Endodermal cell (in vitro differentiated cells): ENCODE data around the gene CBFB. TPM values are rescaled to one million over a fixed set of nuclear protein-coding genes. Genes with fewer than 3 reads are reported as not detected.

Source experiments
- DNase-seq: peaks from one replicate; pipeline ENCODE4 v3.0.0-alpha.2; 2017
- H3K27ac ChIP-seq: 2 replicates; pipeline ENCODE4 v1.5.1; 2013; ENCODE audit warnings: mild to moderate bottlenecking, low read depth, low read length, moderate library complexity
- H3K27me3 ChIP-seq: 2 replicates; pipeline ENCODE4 v1.6.1; 2013; ENCODE audit warnings: mild to moderate bottlenecking, low read length, moderate library complexity; ENCODE audit not compliant: insufficient read depth, control insufficient read depth, poor library complexity, severe bottlenecking
- H3K36me3 ChIP-seq: 2 replicates; pipeline ENCODE4 v1.7.0; 2013; ENCODE audit warnings: mild to moderate bottlenecking, low read length, moderate library complexity; ENCODE audit not compliant: control insufficient read depth, insufficient read depth
- H3K4me1 ChIP-seq: one replicate; pipeline ENCODE4 v1.7.0; 2013; ENCODE audit warnings: low read length; ENCODE audit not compliant: control insufficient read depth, insufficient read depth
- H3K4me3 ChIP-seq: 2 replicates; pipeline ENCODE4 v1.5.1; 2013; ENCODE audit warnings: mild to moderate bottlenecking, low read length, moderate library complexity
- H3K9ac ChIP-seq: 2 replicates; pipeline ENCODE4 v1.6.1; 2013; ENCODE audit warnings: mild to moderate bottlenecking, low read length, moderate library complexity; ENCODE audit not compliant: poor library complexity, severe bottlenecking; ENCODE audit errors: extremely low read depth
- H3K9me3 ChIP-seq: 2 replicates; pipeline ENCODE4 v1.6.1; 2013; ENCODE audit warnings: mild to moderate bottlenecking, low read length, moderate library complexity; ENCODE audit not compliant: control insufficient read depth
- H3K27ac Mint-ChIP-seq: 2 replicates; pipeline ENCODE4 v1.8.0; 2020; ENCODE audit warnings: mixed read lengths
- H3K27me3 Mint-ChIP-seq: 2 replicates; pipeline ENCODE4 v1.8.0; 2021; ENCODE audit warnings: mild to moderate bottlenecking, mixed read lengths; ENCODE audit not compliant: insufficient read depth
- H3K36me3 Mint-ChIP-seq: 2 replicates; pipeline ENCODE4 v1.8.0; 2020; ENCODE audit warnings: low read depth, mixed read lengths
- H3K4me1 Mint-ChIP-seq: 2 replicates; pipeline ENCODE4 v1.8.0; 2020; ENCODE audit warnings: mixed read lengths
- H3K4me3 Mint-ChIP-seq: 2 replicates; pipeline ENCODE4 v1.8.0; 2020; ENCODE audit warnings: mild to moderate bottlenecking, moderate library complexity, mixed read lengths
- H3K9me3 Mint-ChIP-seq: 2 replicates; pipeline ENCODE4 v1.8.0; 2020; ENCODE audit warnings: mild to moderate bottlenecking, mixed read lengths
- CTCF ChIP-seq: fragments of 200-600 bp; sonication (generic); conservative IDR thresholded peaks from 2 replicates; pipeline ENCODE4 v1.5.0; 2021; ENCODE audit warnings: antibody characterized with exemption, mild to moderate bottlenecking
- WGBS, 2 experiments: methylation state at CpG; one replicate each; pipeline versions ENCODE4 v1.1.5 to v1.1.7; 2013; ENCODE audit warnings: missing lambda C conversion rate in 2 of 2, mixed read lengths in 1 of 2; ENCODE audit not compliant: insufficient coverage in 1 of 2, insufficient read length in 1 of 2; 5-methylcytosine and 5-hydroxymethylcytosine counted together
- total RNA-seq, 2 donors: library from RNA; stranded (reverse); fragmentation: NEBNext Ultra II Directional in 1 of 2; extraction: Animal tissue kit (Norgen Biotek cat#: 25700) in 1 of 2; gene quantifications; 2 replicates in 1 of 2; 3 replicates in 1 of 2; pipeline ENCODE4 v1.2.1, GENCODE V29; 2021

The CBFB gene
- total RNA-seq, 2 donors from 2014 or later: 93.9 to 95.2 TPM

- H3K9ac ChIP-seq: no peak overlapping the region
- Mint-ChIP-seq H3K4me1 (no peaks in the 10 kb centered on the region), H3K27me3 (peaks cover 46% of the 10 kb centered on the region), H3K4me3 (no peak overlapping the region), H3K36me3 (no peaks in the 10 kb centered on the region), H3K9me3 (no peaks in the 10 kb centered on the region), H3K27ac (no peak overlapping the region)
- H3K4me1 ChIP-seq: no peaks in the 10 kb centered on the region
- peaks cover 37% of the 10 kb centered on the region for H3K27me3 ChIP-seq
- no peak for DNase-seq
- 78 to 83% methylated on average over 1 to 6 of the region's 6 CpGs for WGBS, 2 experiments
- no peak overlapping the region for H3K4me3 ChIP-seq
- no peaks in the 10 kb centered on the region for H3K36me3 ChIP-seq
- H3K9me3 ChIP-seq: no peaks in the 10 kb centered on the region
- TF ChIP-seq CTCF: no peak
- no peak overlapping the region for H3K27ac ChIP-seq
Measured at GRCh38 chr16:66996324-66996982, 32.5 kb upstream of the CBFB start.

GRCh38 chr16:66996983-66997358, 32.0 kb upstream of the CBFB start:
- no peaks in the 10 kb centered on the region for H3K36me3 Mint-ChIP-seq
- no peaks in the 10 kb centered on the region for H3K9me3 Mint-ChIP-seq
- H3K27me3 Mint-ChIP-seq: peaks cover 51% of the 10 kb centered on the region
- WGBS, 2 experiments: 81 to 83% methylated on average over 3 of the region's 3 CpGs
- Histone ChIP-seq H3K9ac (no peak overlapping the region), H3K4me3 (no peak overlapping the region), H3K27me3 (peaks cover 42% of the 10 kb centered on the region), H3K36me3 (no peaks in the 10 kb centered on the region), H3K27ac (no peak overlapping the region), H3K9me3 (no peaks in the 10 kb centered on the region), H3K4me1 (no peaks in the 10 kb centered on the region)
- H3K4me1 Mint-ChIP-seq: no peaks in the 10 kb centered on the region
- no peak overlapping the region for H3K4me3 Mint-ChIP-seq
- DNase-seq: no peak
- TF ChIP-seq CTCF: no peak
- no peak overlapping the region for H3K27ac Mint-ChIP-seq

- H3K4me3 Mint-ChIP-seq: peak overlapping the region; percentile 52
- no peak for TF ChIP-seq CTCF
- no peaks in the 10 kb centered on the region for H3K4me1 ChIP-seq
- H3K9ac ChIP-seq: no peak overlapping the region
- 6 to 7% methylated on average over 53 to 80 of the region's 89 CpGs for WGBS, 2 experiments
- H3K9me3 Mint-ChIP-seq: no peaks in the 10 kb centered on the region
- no peak overlapping the region for H3K27ac ChIP-seq
- peak overlapping the region; percentile 76 for H3K4me3 ChIP-seq
- no peaks in the 10 kb centered on the region for H3K9me3 ChIP-seq
- DNase-seq: peak; percentile 90
- peaks cover 74% of the 10 kb centered on the region for H3K27me3 Mint-ChIP-seq
- H3K36me3 Mint-ChIP-seq: no peaks in the 10 kb centered on the region
- H3K27ac Mint-ChIP-seq: no peak overlapping the region
- peaks cover 73% of the 10 kb centered on the region for H3K27me3 ChIP-seq
- no peaks in the 10 kb centered on the region for H3K4me1 Mint-ChIP-seq
- H3K36me3 ChIP-seq: no peaks in the 10 kb centered on the region
Measured at GRCh38 chr16:67000384-67001351, 28.3 kb upstream of the CBFB start.
